NCI-H1105 treated with DMSO at 0.1 percent for 48 hours (cell line): Measurements from ENCODE around the gene PHACTR2.
A peak's percentile ranks its signal among the peaks of the same experiment; 100 is the strongest.
"Not testable (repeated sequence)": the region's sequence is repeated elsewhere in the genome, so short reads cannot be mapped to it uniquely, and the experiment has no call there.

Source experiments
- DNase-seq: peaks from one replicate; lab custom pipeline; 2025; lab: John Stamatoyannopoulos, UW

Gene PHACTR2

GRCh38 chr6:143677891-143678791 lies at the start of gene PHACTR2:
Gene PHACTR2, plus strand, starts transcription at chr6:143677965. Its CDS starts 199 bp downstream, at chr6:143678164.
- peak; percentile 66 for DNase-seq

- DNase-seq, result no peak
These were observed 48.4 kb upstream of the PHACTR2 start for GRCh38 chr6:143629104-143630080.

- not testable (repeated sequence) for DNase-seq
These were observed 46.6 kb upstream of the PHACTR2 start for GRCh38 chr6:143631196-143631595.

GRCh38 chr6:143632894-143633293 lies 44.9 kb upstream of the PHACTR2 start:
- DNase-seq, result no peak

GRCh38 chr6:143634486-143634885 lies 43.3 kb upstream of the PHACTR2 start:
- DNase-seq, result peak; percentile 48

GRCh38 chr6:143637691-143638090 lies 40.1 kb upstream of the PHACTR2 start:
- no peak for DNase-seq

GRCh38 chr6:143642403-143642802 lies 35.4 kb upstream of the PHACTR2 start:
- DNase-seq, result no peak

GRCh38 chr6:143647191-143647590 lies 30.6 kb upstream of the PHACTR2 start:
- no peak for DNase-seq

- no peak for DNase-seq
These were observed 30.0 kb upstream of the PHACTR2 start for GRCh38 chr6:143647732-143648131.

GRCh38 chr6:143649319-143649718 lies 28.4 kb upstream of the PHACTR2 start:
- not testable (repeated sequence) for DNase-seq

- not testable (repeated sequence) for DNase-seq
These were observed 26.4 kb upstream of the PHACTR2 start for GRCh38 chr6:143651328-143651727.

- peak; percentile 24 for DNase-seq
These were observed 24.9 kb upstream of the PHACTR2 start for GRCh38 chr6:143652841-143653331.

- DNase-seq, result no peak
These were observed 22.2 kb upstream of the PHACTR2 start for GRCh38 chr6:143655541-143655940.

GRCh38 chr6:143656026-143656425 lies 21.7 kb upstream of the PHACTR2 start:
- no peak for DNase-seq

GRCh38 chr6:143657809-143658208 lies 20.0 kb upstream of the PHACTR2 start:
- DNase-seq, result no peak

- not testable (repeated sequence) for DNase-seq
These were observed 17.6 kb upstream of the PHACTR2 start for GRCh38 chr6:143660170-143660569.

GRCh38 chr6:143664171-143664570 lies 13.6 kb upstream of the PHACTR2 start:
- DNase-seq, result no peak

GRCh38 chr6:143666007-143666406 lies 11.8 kb upstream of the PHACTR2 start:
- DNase-seq, result not testable (repeated sequence)

- DNase-seq, result not testable (repeated sequence)
These were observed 8.3 kb upstream of the PHACTR2 start for GRCh38 chr6:143669483-143669882.

- DNase-seq, result no peak
These were observed 4.1 kb upstream of the PHACTR2 start for GRCh38 chr6:143673669-143674068.

GRCh38 chr6:143674483-143675381 lies 3.0 kb upstream of the PHACTR2 start:
- no peak for DNase-seq
